ENCODE measurements around the gene SUSD5.

Gene SUSD5

DNA sequence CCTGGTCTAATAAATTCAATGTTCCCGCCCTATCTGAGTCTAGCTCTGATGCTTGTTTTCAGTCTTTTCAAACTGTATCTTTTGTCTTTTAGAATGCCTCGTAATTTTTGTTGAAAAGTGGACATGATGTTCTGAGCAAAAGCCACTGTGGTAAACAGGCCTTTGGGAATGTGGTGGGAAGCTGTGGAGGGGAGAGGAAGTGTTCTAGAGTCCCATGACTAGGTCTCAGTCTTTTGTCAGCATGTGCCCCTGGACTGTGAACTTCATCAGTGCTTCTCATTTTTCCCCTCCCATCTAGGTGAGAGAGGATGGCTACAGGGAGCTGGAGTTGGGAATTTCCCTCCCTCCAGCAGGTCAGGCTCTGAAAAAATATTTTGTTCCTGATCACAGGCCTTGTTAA lies 33.7 kb downstream of the SUSD5 start:
- TF ChIP-seq SIN3A (IDR thresholded peaks at IDR 0.05; ENCODE audit: borderline replicate concordance, insufficient read depth, low read length) (no peak), FOXP2 (optimal IDR thresholded peaks at IDR 0.05; ENCODE audit: borderline replicate concordance, extremely low read depth, extremely low read length, insufficient read depth) (no peak), POLR2AphosphoS5 (IDR thresholded peaks at IDR 0.05; ENCODE audit: low read depth, low read length) (no peak), TAF1 (IDR thresholded peaks at IDR 0.05; ENCODE audit: borderline replicate concordance, insufficient read depth, low read length) (no peak)
- TF ChIP-seq, protein P1, sequence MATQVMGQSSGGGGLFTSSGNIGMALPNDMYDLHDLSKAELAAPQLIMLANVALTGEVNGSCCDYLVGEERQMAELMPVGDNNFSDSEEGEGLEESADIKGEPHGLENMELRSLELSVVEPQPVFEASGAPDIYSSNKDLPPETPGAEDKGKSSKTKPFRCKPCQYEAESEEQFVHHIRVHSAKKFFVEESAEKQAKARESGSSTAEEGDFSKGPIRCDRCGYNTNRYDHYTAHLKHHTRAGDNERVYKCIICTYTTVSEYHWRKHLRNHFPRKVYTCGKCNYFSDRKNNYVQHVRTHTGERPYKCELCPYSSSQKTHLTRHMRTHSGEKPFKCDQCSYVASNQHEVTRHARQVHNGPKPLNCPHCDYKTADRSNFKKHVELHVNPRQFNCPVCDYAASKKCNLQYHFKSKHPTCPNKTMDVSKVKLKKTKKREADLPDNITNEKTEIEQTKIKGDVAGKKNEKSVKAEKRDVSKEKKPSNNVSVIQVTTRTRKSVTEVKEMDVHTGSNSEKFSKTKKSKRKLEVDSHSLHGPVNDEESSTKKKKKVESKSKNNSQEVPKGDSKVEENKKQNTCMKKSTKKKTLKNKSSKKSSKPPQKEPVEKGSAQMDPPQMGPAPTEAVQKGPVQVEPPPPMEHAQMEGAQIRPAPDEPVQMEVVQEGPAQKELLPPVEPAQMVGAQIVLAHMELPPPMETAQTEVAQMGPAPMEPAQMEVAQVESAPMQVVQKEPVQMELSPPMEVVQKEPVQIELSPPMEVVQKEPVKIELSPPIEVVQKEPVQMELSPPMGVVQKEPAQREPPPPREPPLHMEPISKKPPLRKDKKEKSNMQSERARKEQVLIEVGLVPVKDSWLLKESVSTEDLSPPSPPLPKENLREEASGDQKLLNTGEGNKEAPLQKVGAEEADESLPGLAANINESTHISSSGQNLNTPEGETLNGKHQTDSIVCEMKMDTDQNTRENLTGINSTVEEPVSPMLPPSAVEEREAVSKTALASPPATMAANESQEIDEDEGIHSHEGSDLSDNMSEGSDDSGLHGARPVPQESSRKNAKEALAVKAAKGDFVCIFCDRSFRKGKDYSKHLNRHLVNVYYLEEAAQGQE (IDR thresholded peaks at IDR 0.05; ENCODE audit: insufficient read depth in 1 of 2, low read depth in 2 of 2, low read length in 2 of 2) = no peak

- TF ChIP-seq POLR2AphosphoS5 (IDR thresholded peaks at IDR 0.05; ENCODE audit: low read depth, low read length) (no peak), TAF1 (IDR thresholded peaks at IDR 0.05; ENCODE audit: borderline replicate concordance, insufficient read depth, low read length) (no peak), SIN3A (IDR thresholded peaks at IDR 0.05; ENCODE audit: borderline replicate concordance, insufficient read depth, low read length) (no peak), FOXP2 (optimal IDR thresholded peaks at IDR 0.05; ENCODE audit: borderline replicate concordance, extremely low read depth, extremely low read length, insufficient read depth) (no peak)
- TF ChIP-seq, protein P1 (IDR thresholded peaks at IDR 0.05; ENCODE audit: insufficient read depth in 1 of 2, low read depth in 2 of 2, low read length in 2 of 2) = no peak
These were observed 37.4 kb downstream of the SUSD5 start for GRCh38 chr3:33181229-33181628.

- no peak for TF ChIP-seq TAF1 (IDR thresholded peaks at IDR 0.05; ENCODE audit: borderline replicate concordance, insufficient read depth, low read length)
- no peak for TF ChIP-seq SIN3A (IDR thresholded peaks at IDR 0.05; ENCODE audit: borderline replicate concordance, insufficient read depth, low read length)
- TF ChIP-seq FOXP2 (optimal IDR thresholded peaks at IDR 0.05; ENCODE audit: borderline replicate concordance, extremely low read depth, extremely low read length, insufficient read depth) = no peak
- no peak for TF ChIP-seq POLR2AphosphoS5 (IDR thresholded peaks at IDR 0.05; ENCODE audit: low read depth, low read length)
- TF ChIP-seq, protein P1 (IDR thresholded peaks at IDR 0.05; ENCODE audit: insufficient read depth in 1 of 2, low read depth in 2 of 2, low read length in 2 of 2) = no peak
These were observed 39.5 kb downstream of the SUSD5 start for GRCh38 chr3:33179132-33179531.

- TF ChIP-seq POLR2AphosphoS5 (IDR thresholded peaks at IDR 0.05; ENCODE audit: low read depth, low read length) = no peak
- TF ChIP-seq SIN3A (IDR thresholded peaks at IDR 0.05; ENCODE audit: borderline replicate concordance, insufficient read depth, low read length) = no peak
- no peak for TF ChIP-seq FOXP2 (optimal IDR thresholded peaks at IDR 0.05; ENCODE audit: borderline replicate concordance, extremely low read depth, extremely low read length, insufficient read depth)
- TF ChIP-seq, protein P1 (IDR thresholded peaks at IDR 0.05; ENCODE audit: insufficient read depth in 1 of 2, low read depth in 2 of 2, low read length in 2 of 2) = no peak
- TF ChIP-seq TAF1 (IDR thresholded peaks at IDR 0.05; ENCODE audit: borderline replicate concordance, insufficient read depth, low read length) = no peak
These were observed 43.7 kb downstream of the SUSD5 start for GRCh38 chr3:33174711-33175414.
